Right lobe of liver (tissue), 6 donors: Measurements from ENCODE around the gene FHIT. TPM values are rescaled to one million over a fixed set of nuclear protein-coding genes. Genes with fewer than 3 reads are reported as not detected.
A peak's percentile ranks its signal among the peaks of the same experiment; 100 is the strongest.

Experiments used
- ATAC-seq, 4 donors: fragments of 200-7000 bp; cut with Tn5 transposase; one replicate each; pipeline ENCODE4 v1.9.1; 2020; ENCODE audit warnings: mild to moderate bottlenecking in 4 of 4, moderate library complexity in 4 of 4
- DNase-seq, 3 donors: peaks; one replicate each; pipeline ENCODE4 v3.0.0-alpha.2; 2020
- H3K27ac ChIP-seq, 3 donors: fragments of 200-600 bp; one replicate each; pipeline ENCODE4 v1.8.0; 2022
- H3K27me3 ChIP-seq, 2 donors: fragments of 200-600 bp; one replicate each; pipeline ENCODE4 v1.8.0; 2022
- H3K36me3 ChIP-seq, 4 donors: fragments of 200-600 bp; sonication (generic) in 1 of 4; one replicate each; pipeline versions ENCODE4 v1.5.1 to v1.8.0; 2017 to 2022; ENCODE audit warnings: control low read depth in 1 of 4
- H3K4me1 ChIP-seq, 4 donors: fragments of 200-600 bp; sonication (generic) in 1 of 4; one replicate each; pipeline versions ENCODE4 v1.5.1 to v1.8.0; 2017 to 2022; ENCODE audit warnings: control low read depth in 1 of 4
- H3K4me3 ChIP-seq, 3 donors: fragments of 200-600 bp; one replicate each; pipeline ENCODE4 v1.8.0; 2022
- H3K9me3 ChIP-seq, 4 donors: fragments of 200-600 bp; sonication (generic) in 1 of 4; one replicate each; pipeline versions ENCODE4 v1.5.1 to v1.8.0; 2017 to 2022; ENCODE audit warnings: control low read depth in 1 of 4
- CTCF ChIP-seq, 4 donors: fragments of 200-600 bp in 3 of 4; fragments of 450-650 bp in 1 of 4; IDR thresholded peaks; one replicate each; pipeline versions ENCODE4 v1.5.1 to v1.8.0; 2016 to 2022; ENCODE audit warnings: antibody characterized with exemption in 4 of 4, mild to moderate bottlenecking in 2 of 4
- POLR2A ChIP-seq: fragments of 450-650 bp; IDR thresholded peaks from one replicate; pipeline ENCODE4 v1.6.1; 2017; ENCODE audit warnings: antibody characterized with exemption, mild to moderate bottlenecking
- WGBS: methylation state at CpG from one replicate; pipeline ENCODE4 v1.1.6; 2018; ENCODE audit warnings: low coverage, low lambda C conversion rate; ENCODE audit not compliant: insufficient coverage; ENCODE audit errors: missing lambda C conversion rate; 5-methylcytosine and 5-hydroxymethylcytosine counted together
- intact Hi-C, 2 donors: fragments of 100-400 bp; cut with DNase I; formaldehyde crosslinking; loops; one replicate each; pipeline versions ENCODE4 v1.11.2 to v1.14.1; 2022
- total RNA-seq, 6 experiments: library from RNA; depleted of rRNA in 2 of 6; stranded (reverse); fragments of >200 nt in 2 of 6; fragmentation: NEBNext Ultra II Directional in 3 of 6; extraction: Animal tissue kit (Norgen Biotek cat#: 25700) in 3 of 6; gene quantifications; one replicate each; pipeline versions ENCODE4 v1.1.0 to v1.2.4, GENCODE V29; 2016 to 2023
- donor health status: DM: no; HTN: yes; CAD: no.
- donor health status: DM: no; HTN: no; CAD: no.
- donor health status: DM: no; HTN: no; CAD: no.
- donor health status: DM: no; HTN: yes; CAD: no.
- donor health status: DM: no; HTN: yes; CAD: no.

FHIT gene
- total RNA-seq, 6 experiments from 2014 or later: 6.6 to 11.2 (median 8.0) TPM

DNA sequence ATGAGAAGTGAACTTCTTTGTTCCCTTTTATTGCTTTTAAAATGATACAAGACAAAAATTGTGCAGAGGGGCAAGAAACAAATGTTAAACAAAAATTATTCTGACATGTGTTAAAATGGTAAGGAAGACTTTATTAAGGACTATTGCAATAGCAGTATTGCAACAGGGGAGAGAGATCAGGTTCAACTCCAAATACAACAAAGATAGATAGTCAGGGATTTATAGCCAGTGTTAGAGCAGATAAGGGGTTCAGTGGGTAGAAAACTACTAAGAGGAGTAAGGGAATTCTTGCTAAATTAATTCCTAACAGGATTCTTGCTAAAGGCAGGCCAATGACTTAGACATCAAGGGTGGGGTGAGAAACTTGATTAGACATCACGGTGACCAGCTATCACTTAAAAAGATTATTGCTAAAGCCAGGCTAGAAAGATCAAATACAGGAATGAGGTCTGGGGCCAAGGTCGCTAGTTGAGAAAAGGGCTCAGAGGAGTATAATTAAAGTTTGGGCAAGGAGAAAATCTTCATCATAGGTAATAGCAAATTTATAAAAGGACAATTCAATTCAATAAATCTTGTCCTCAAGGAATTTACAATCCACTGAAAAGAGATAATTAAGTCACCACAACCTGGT, 81.5 kb downstream of the FHIT start:
- no peaks in the 10 kb centered on the region for H3K9me3 ChIP-seq
- H3K36me3 ChIP-seq: no peaks in the 10 kb centered on the region
- H3K27me3 ChIP-seq: no peaks in the 10 kb centered on the region
- DNase-seq: no peak
- TF ChIP-seq POLR2A: no peak
- no peak for TF ChIP-seq CTCF (IDR thresholded peaks at IDR 0.05)
- peak; percentile 68 to 89 (median 78) for ATAC-seq
- H3K4me3 ChIP-seq: no peak overlapping the region
- intact Hi-C loops: no loop called here
- peaks cover 0 to 18% (median 0%) of the 10 kb centered on the region in 4 donors for H3K4me1 ChIP-seq
- 48% methylated on average over 2 of the region's 2 CpGs for WGBS
- H3K27ac ChIP-seq: no peak overlapping the region

- ATAC-seq (no peak), DNase-seq (no peak)
- WGBS: 100% methylated on average over 3 of the region's 3 CpGs
Observed at GRCh38 chr3:61168286-61168685, 83.0 kb downstream of the FHIT start.

GRCh38 chr3:61162965-61163364, 88.3 kb downstream of the FHIT start:
- WGBS: 37% methylated on average over 2 of the region's 2 CpGs
- ATAC-seq (peak; percentile 94 to 99 (median 96)), DNase-seq (peak in 2 of 3 donors; percentile 56 to 69)
- Histone ChIP-seq H3K4me1 (peaks cover 0 to 3% (median 0%) of the 10 kb centered on the region in 4 donors), H3K4me3 (no peak overlapping the region), H3K36me3 (no peaks in the 10 kb centered on the region), H3K27ac (no peak overlapping the region), H3K27me3 (no peaks in the 10 kb centered on the region), H3K9me3 (no peaks in the 10 kb centered on the region)
- intact Hi-C loops: no loop called here
- TF ChIP-seq CTCF (IDR thresholded peaks at IDR 0.05) (no peak), POLR2A (no peak)

More at GRCh38 chr3:61168286-61168685, 83.0 kb downstream of the FHIT start:
- intact Hi-C loops: no loop called here
- no peak overlapping the region for H3K4me3 ChIP-seq
- no peaks in the 10 kb centered on the region for H3K27me3 ChIP-seq
- H3K9me3 ChIP-seq: no peaks in the 10 kb centered on the region
- H3K4me1 ChIP-seq: peaks cover 0 to 8% (median under 1%) of the 10 kb centered on the region in 4 donors
- no peaks in the 10 kb centered on the region for H3K36me3 ChIP-seq
- TF ChIP-seq CTCF (IDR thresholded peaks at IDR 0.05) (no peak), POLR2A (no peak)
- H3K27ac ChIP-seq: no peak overlapping the region

DNA sequence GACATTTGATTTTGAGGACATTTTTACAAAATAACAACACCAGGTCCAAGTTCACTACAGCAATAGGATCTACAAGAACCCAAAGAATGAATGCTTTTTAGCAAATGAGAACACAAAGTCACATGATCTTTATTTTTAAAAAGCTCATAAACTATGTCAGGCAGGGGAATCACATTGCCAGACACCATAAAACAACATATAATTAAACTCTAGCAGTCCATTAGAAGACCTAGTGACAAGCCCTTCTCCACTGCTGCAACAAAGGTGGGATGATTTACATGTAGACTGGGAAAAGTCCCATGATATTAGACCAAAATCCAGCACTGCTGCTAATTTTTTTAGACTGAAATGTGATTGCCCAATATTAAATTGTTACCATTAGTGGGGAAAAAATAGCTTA, 92.6 kb downstream of the FHIT start:
- intact Hi-C loops: no loop called here
- no peak overlapping the region for H3K27ac ChIP-seq
- H3K27me3 ChIP-seq: no peaks in the 10 kb centered on the region
- TF ChIP-seq CTCF (IDR thresholded peaks at IDR 0.05): no peak
- TF ChIP-seq POLR2A: no peak
- no peaks in the 10 kb centered on the region for H3K36me3 ChIP-seq
- H3K4me3 ChIP-seq: no peak overlapping the region
- H3K4me1 ChIP-seq: peaks cover 0 to 23% (median 6%) of the 10 kb centered on the region in 4 donors
- no peak for DNase-seq
- H3K9me3 ChIP-seq: no peaks in the 10 kb centered on the region
- ATAC-seq: no peak
